ENCODE data around the gene ST8SIA4. TPM values are rescaled to one million over a fixed set of nuclear protein-coding genes. Genes with fewer than 3 reads are reported as not detected.

Gene ST8SIA4
- total RNA-seq, result 1 to 10 TPM; 1.9 to 2.4 TPM

- DNase-seq (ENCODE audit: low spot score), result peak; percentile 86
Measured at GRCh38 chr5:100903039-100903887, at the start of gene ST8SIA4. TSS of gene ST8SIA4 (minus strand) at chr5:100903282. CDS start at chr5:100902955, 327 bp downstream.

GRCh38 chr5:100950985-100951384, 47.9 kb upstream of the ST8SIA4 start:
- no peaks in the 10 kb centered on the region for H3K36me3 ChIP-seq
- no peak overlapping the region for H3K4me3 ChIP-seq
- no peak for TF ChIP-seq CTCF (IDR thresholded peaks at IDR 0.05)
- no peaks in the 10 kb centered on the region for H3K27me3 ChIP-seq
- DNase-seq (ENCODE audit: low spot score), result no peak
- H3K27ac ChIP-seq, result no peak overlapping the region
- peaks cover 0 to 18% of the 10 kb centered on the region in 2 donors for H3K9me3 ChIP-seq
- H3K4me1 ChIP-seq, result no peaks in the 10 kb centered on the region

More at GRCh38 chr5:100903039-100903887, at the start of gene ST8SIA4:
- Histone ChIP-seq H3K27ac (peak within 1 kb of the TSS; percentile 73 to 78), H3K9me3 (no peaks in the 10 kb centered on the region), H3K36me3 (no peaks in the 10 kb centered on the region), H3K4me3 (peak within 1 kb of the TSS; percentile 47 to 58), H3K4me1 (peaks cover 0 to 14% of the 10 kb centered on the region in 2 donors), H3K27me3 (no peaks in the 10 kb centered on the region)
- no peak for TF ChIP-seq CTCF (IDR thresholded peaks at IDR 0.05)

GRCh38 chr5:100913298-100913697, 10.2 kb upstream of the ST8SIA4 start:
- H3K4me1 ChIP-seq, result no peaks in the 10 kb centered on the region

GRCh38 chr5:100909034-100909433, 6.0 kb upstream of the ST8SIA4 start:
- no peak for TF ChIP-seq CTCF (IDR thresholded peaks at IDR 0.05)
- Histone ChIP-seq H3K27ac (no peak overlapping the region), H3K4me1 (no peaks in the 10 kb centered on the region), H3K4me3 (no peak overlapping the region), H3K27me3 (no peaks in the 10 kb centered on the region), H3K36me3 (no peaks in the 10 kb centered on the region), H3K9me3 (no peaks in the 10 kb centered on the region)
- DNase-seq (ENCODE audit: low spot score), result no peak

More at GRCh38 chr5:100913298-100913697, 10.2 kb upstream of the ST8SIA4 start:
- no peaks in the 10 kb centered on the region for H3K27me3 ChIP-seq
- DNase-seq (ENCODE audit: low spot score), result no peak
- no peak overlapping the region for H3K4me3 ChIP-seq
- no peaks in the 10 kb centered on the region for H3K9me3 ChIP-seq
- no peak overlapping the region for H3K27ac ChIP-seq
- no peaks in the 10 kb centered on the region for H3K36me3 ChIP-seq
- TF ChIP-seq CTCF (IDR thresholded peaks at IDR 0.05), result no peak

GRCh38 chr5:100905259-100905914, 2.3 kb upstream of the ST8SIA4 start:
- no peaks in the 10 kb centered on the region for H3K9me3 ChIP-seq
- no peaks in the 10 kb centered on the region for H3K27me3 ChIP-seq
- no peaks in the 10 kb centered on the region for H3K36me3 ChIP-seq
- no peak for DNase-seq (ENCODE audit: low spot score)
- no peak for TF ChIP-seq CTCF (IDR thresholded peaks at IDR 0.05)
- no peak overlapping the region for H3K27ac ChIP-seq
- H3K4me1 ChIP-seq, result peaks cover 0 to 9% of the 10 kb centered on the region in 2 donors
- H3K4me3 ChIP-seq, result peak overlapping the region in 1 of 2 donors; percentile 58
